HL-60 (cell line): ENCODE data around the gene EPN1.

Experiments
- CTCF ChIP-seq: IDR thresholded peaks from one replicate; pipeline ENCODE4 v1.5.1; 2011; ENCODE audit warnings: low read length, control low read depth, inconsistent platforms; ENCODE audit not compliant: insufficient read depth
- GABPA ChIP-seq: IDR thresholded peaks from 2 replicates; pipeline ENCODE4 v1.6.1; 2012; ENCODE audit warnings: low read depth
- POLR2AphosphoS5 ChIP-seq: IDR thresholded peaks from 2 replicates; pipeline ENCODE4 v1.6.1; 2012; ENCODE audit warnings: low read depth
- SPI1 ChIP-seq: IDR thresholded peaks from 2 replicates; pipeline ENCODE4 v1.6.1; 2012; ENCODE audit warnings: low read depth, mild to moderate bottlenecking, borderline replicate concordance
- TF ChIP-seq, protein P1 (sequence below): IDR thresholded peaks from 2 replicates; pipeline ENCODE4 v1.6.1; 2012; ENCODE audit warnings: low read depth; ENCODE audit not compliant: insufficient replicate concordance

DNA sequence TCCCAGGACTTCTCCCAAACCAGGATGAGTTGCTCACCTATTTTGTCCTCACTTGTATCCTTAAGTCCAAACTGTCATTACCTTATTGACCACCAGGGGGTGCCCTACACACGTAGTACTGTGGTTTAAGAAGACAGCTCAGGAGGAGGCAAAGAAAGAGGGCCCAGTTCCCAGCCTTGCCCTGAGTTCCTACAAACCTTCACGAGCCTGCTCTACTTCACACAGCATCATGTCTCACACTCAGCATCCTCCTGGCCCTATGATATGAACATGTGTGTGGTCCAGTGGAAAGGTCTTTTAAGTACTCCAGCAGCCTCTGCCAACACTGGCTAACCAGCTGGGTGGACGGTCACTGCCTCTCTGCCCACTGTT, 42.6 kb upstream of the EPN1 start:
- TF ChIP-seq CTCF: peak; percentile 76
- TF ChIP-seq, protein P1, sequence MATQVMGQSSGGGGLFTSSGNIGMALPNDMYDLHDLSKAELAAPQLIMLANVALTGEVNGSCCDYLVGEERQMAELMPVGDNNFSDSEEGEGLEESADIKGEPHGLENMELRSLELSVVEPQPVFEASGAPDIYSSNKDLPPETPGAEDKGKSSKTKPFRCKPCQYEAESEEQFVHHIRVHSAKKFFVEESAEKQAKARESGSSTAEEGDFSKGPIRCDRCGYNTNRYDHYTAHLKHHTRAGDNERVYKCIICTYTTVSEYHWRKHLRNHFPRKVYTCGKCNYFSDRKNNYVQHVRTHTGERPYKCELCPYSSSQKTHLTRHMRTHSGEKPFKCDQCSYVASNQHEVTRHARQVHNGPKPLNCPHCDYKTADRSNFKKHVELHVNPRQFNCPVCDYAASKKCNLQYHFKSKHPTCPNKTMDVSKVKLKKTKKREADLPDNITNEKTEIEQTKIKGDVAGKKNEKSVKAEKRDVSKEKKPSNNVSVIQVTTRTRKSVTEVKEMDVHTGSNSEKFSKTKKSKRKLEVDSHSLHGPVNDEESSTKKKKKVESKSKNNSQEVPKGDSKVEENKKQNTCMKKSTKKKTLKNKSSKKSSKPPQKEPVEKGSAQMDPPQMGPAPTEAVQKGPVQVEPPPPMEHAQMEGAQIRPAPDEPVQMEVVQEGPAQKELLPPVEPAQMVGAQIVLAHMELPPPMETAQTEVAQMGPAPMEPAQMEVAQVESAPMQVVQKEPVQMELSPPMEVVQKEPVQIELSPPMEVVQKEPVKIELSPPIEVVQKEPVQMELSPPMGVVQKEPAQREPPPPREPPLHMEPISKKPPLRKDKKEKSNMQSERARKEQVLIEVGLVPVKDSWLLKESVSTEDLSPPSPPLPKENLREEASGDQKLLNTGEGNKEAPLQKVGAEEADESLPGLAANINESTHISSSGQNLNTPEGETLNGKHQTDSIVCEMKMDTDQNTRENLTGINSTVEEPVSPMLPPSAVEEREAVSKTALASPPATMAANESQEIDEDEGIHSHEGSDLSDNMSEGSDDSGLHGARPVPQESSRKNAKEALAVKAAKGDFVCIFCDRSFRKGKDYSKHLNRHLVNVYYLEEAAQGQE: no peak
- no peak for TF ChIP-seq POLR2AphosphoS5
- no peak for TF ChIP-seq GABPA
- no peak for TF ChIP-seq SPI1
